GM21367 (cell line): Measurements from ENCODE around the gene PRCD.

Experiments used
- ATAC-seq: cut with Tn5 transposase; IDR thresholded peaks from one replicate; pipeline ENCODE4 v1.9.1; 2021; ENCODE audit not compliant: unreplicated experiment

Gene PRCD

DNA sequence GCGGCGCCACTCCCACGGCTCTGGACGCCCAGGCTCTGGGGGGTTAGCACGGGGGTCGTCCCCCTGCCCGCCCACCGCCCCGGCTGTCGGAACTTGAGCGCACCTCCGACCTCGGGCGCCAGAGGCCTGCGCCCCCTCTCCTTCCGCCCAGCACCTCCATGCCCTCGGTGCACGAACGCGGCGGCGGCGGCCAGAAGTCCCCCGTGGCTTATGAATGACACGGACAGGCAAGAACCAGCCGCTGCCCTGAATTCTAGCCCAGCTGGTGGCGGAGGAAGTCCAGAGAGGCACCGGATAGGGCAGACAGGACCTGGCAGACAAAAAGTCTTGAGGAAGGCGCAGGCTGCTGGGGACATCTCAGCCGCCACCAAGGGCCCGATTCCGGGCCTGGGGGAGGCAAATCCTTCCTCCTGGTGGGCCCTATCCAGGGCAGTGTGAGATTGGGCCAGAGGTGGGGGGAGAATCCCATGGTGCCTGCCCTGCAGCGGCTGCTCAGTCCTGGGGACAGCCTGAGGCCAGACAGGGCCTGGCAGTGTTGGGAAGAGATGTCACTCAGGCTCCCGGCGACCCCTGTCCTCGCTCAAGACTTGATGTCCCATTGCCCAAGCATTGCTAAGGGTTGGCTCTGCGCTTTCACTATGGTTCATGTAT, 1.4 kb upstream of the PRCD start:
- ATAC-seq, result no peak

DNA sequence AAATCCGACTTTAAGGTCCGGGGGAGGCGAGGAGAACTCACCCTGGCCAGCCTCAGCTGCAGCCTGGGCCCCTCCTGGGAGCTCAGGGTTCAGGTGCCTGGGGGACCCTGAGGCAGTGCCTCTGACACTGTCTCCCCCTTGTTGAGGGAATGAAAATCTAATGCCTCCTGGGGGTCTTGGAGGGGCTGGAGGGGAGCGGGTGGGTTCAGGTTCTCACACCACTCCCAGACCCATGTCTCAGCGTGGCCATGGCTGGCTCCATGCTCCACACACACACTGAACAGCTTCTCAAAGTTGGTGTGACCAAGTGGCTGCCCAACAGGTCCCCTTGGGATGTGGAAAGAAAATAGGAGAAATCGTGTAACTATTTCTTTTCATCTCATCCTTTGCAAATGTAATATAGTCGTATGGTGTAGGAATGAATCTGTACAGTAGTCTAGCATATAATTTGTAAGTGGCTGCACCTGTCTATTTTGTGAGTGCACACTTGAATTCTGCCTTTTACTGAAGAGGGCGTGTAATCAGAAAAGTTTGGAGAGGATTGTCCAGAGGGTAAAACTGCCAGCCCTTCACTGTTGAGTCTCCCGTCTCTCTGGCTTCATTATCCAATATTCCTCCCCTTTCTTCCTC, 788 bp upstream of the PRCD start:
- no peak for ATAC-seq

DNA sequence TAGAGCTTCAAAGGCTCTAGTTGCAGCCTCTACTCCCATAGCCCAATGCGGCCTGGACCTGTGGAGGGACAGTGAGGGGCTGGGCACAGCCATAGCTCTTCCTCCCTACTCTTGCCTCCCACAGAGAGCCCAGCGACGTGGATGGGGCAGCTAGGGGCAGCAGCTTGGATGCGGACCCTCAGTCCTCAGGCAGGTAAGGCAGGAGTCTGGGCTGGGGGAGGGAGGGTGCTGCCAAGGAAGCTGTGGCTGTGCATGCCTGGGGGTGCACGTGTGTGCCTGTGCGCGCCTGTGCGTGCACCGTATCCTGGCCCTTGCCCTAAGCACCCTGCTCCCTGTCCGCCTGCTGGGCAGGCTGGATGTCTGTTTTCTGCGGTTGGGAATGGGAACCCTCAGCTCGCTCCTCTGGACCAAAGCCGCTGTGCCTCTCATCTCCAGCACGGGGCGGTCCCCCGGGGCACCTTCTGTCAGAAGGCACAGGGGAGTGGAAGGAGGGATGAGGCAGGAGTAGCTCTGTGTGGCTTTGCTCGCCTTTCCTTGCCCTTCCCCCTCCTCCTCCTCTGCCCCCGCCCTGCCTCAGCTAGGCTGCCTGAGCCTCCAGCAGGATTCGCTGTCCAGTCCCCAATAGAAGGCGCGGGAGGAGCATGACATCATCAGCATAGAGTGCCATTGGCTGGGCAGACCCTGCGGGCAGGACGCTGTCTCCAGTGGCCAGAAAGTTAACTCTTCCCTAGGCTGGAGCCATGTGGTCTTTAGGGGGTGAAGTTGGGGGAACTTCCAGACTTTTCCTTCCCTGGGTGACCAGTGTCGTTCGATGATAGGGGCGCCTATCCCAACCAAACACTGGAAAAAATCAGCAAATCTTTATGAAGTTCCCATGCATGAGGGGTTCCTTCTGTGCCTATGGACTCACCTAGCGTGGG, 797 bp downstream of the PRCD start:
- no peak for ATAC-seq

DNA sequence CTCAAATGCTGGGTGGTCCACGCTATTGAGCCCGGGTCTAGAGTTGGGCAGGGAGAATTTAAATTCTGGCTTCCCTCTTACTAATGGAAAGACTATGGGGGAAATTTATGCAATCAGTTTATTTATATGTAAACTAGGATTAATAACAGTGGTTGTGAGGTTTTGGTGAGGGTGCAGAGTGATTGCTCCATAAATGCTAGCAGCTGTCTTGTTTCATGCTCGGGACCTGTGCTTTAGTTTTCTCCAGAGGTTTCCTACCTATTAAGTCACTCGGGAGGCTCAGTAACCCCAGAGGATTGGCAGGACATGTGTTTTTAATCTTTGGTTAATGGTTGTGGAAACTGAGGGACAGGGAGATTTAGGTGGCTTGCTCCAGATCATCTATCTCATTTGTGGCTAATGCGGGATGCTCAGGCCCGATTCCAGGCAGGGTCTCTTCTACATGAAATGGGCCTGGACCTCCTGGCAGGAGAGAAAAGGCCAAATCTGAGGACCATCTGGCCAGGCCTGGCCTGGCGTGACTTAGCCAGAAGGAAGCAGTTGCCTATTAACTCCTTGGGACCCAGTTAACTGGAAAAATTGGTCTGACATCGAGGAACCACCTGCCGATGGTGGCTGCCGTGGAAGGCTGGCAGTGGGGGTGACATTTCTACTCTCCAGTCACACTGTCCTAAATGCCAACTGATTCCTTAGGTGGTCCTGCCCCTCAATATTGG, 2.1 kb downstream of the PRCD start:
- no peak for ATAC-seq

DNA sequence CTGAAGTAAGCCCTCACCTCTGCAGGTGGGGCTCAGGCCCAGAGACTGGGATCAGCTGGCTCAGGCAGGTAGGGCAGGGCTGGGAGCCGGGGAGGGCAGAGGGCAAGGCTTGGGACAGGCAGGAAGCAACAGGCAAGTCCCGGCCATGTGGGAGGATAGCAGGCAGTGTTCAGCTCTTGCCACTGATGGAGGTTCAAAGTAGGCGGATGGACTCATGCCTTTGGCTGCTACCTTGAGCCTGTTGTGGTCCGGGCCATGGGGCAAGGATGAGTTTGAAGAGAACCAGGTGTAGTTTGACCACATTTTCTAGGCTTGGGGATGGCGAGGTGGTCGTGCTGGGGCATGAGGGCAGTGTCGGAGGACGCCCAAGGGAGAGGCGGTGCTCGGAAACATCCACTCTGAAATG, 2.7 kb downstream of the PRCD start:
- ATAC-seq, result no peak

DNA sequence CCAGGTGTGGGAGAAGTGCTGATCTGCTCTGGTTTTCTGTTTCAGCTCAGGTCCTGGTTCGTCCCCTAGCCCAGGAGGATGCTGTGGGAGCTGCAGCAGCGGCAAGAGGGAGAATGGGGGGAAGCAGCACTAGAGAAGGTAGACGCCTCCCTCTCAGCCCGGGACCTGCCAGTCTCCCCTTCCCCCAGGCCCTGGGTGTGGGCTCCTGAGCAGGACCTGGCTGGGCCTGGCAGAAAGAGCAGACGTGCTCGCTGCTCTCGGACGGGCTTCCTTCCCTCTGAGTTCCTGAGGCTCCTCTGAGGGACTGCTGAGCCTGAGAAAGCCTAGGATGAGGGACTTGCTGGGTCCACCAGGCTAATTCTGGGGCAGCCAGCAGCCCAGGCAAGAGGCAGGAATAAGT, 3.1 kb downstream of the PRCD start:
- ATAC-seq, result no peak

DNA sequence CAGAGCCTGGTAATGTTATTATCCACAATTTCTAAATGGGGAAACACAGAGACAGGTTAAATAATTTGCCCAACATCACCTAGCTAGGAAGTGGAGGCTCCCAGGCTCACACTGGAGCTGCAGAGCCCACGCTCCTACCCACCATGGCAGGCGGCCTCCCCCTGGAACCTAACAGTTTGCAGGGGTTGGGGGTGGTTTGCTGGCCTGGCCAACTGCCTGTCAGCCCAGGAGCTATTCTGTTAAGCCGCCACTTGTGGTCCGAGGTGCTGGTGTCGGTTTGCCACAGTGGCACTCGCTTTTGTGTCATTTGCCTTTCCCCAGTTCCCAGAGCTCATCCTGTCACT, 3.6 kb downstream of the PRCD start:
- ATAC-seq, result no peak

DNA sequence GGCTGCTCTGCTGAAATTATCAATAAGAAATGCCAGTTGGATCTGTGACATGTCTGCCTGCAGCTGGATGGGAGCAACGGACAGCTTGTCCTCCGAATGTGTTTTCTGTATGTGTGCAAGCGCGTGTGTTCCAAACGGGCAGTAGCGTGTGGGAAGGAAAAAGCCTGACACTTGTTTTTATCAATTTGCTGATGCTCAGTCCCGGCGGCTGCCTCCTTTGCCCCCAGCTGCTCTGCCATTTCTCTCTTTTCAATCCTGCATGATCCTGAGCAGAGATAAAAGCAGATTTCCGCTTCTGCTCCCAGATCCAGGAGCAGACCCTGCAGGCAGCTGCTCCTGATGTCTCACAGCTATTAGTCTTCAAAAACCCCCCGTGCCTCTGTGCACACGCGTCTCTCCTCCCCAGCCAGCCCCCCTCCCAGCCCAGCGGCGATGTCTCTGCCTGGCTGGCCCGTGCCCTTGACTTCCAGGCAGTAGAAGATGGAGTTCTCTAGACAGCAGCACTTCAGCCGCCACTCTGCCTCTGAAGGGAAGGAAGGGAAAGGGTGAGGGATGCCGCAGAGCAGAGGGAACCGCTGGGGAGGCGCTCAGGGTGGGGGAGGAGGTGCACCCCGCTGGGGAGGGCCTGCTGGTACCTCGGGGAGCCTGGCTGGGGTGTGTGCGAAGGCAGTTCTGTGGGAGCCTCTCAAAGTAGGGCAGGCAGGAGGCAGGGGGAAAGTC, 4.1 kb downstream of the PRCD start:
- ATAC-seq, result no peak

DNA sequence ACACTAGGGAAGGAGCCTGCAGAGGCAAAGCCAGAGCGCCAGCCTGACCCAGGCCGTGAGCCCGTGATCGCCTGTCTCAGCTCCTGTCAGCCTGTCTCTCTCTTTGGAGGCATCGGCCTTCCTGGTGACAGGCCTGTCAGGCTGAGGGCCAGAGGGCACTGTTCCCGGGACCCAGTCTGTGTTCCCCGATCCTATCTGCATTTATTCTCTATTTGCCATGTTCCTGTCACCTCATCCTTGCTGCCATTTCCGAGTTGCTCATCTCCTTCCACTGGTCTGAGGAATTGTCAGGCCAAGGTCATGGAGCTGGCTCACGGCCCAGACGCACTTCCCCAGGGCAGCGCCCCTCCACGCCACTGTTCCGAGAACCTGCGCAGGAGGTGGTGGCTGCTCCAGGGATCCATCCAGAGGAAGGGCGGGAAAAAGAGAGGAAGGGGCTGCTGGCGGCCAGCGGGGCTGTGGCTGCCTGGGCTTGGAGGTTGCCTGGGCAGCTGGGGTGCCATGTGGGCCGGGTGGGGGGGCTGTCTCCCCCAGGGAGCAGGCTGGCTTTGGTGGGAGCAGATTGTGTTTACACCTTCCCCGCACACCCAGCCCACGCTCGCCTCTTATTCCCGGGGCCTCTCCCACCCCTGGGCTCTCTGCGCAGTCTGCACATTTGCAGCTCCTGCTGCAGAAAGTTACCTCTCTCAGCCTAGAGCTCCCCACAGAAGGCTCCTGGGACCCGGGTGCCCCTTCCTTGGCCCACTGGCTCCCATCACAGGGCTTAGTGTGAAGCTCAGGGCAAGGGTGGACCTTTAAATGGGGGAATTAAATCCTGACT, 4.9 kb downstream of the PRCD start:
- no peak for ATAC-seq

DNA sequence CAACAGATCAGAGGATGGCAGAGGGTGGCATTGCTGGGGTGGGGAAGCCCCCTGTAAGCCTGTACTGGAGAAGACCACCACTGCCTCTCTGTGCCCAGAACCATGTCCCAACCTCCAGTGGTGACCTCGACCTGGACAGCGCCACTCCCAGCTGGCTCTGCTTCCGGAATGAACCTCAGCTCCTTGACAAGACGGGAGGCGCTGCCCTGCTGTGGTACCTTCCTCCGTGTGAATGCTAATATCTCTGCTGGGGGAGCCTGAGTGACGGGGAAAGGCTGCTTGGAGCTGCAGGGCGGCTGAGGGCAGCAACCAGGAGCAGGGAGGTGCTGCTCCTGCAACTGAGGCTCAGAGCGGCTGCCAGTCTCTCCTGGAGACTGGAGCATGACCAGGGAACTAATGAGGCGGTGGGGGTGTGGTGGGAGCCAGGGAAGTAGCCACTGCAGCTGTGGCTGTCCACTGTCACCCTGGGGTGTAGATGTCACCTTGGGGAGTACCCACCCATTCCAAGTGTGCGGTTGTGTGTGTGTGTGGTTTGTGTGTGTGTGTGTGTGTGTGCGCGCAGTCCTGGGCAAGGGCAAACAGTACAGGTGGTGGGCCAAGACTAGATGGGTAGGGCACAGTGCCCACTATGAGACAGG, 6.2 kb downstream of the PRCD start:
- ATAC-seq, result no peak

DNA sequence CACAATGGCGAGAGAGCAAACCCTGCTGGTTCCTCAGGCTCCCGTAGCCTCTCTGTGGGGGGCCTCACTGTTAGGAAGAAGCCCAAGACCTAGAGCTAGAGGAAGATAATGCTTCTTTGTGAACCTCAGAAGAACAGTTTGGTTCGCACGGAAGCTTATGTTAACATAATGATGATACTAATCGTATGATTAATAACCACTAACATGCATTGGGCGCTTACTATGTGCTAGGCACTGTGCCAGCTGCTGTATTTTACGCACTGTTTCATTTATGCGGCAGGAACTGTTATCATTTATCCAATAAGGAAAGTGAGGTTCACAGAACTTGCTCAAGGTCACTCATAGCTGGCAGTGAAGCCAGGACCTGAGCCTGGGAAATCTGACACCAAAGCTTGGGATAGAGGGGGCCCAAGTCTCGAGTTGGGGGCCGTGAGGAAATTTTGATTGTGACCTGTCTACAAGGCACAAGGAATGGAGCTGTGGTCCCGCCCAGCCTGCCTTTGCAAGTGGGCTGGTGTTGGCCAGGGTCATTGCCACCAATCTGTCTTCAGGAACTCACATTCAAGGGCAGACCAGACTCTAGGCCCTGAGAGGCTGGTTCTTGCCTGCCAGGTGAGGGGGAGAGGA, 6.8 kb downstream of the PRCD start:
- no peak for ATAC-seq

DNA sequence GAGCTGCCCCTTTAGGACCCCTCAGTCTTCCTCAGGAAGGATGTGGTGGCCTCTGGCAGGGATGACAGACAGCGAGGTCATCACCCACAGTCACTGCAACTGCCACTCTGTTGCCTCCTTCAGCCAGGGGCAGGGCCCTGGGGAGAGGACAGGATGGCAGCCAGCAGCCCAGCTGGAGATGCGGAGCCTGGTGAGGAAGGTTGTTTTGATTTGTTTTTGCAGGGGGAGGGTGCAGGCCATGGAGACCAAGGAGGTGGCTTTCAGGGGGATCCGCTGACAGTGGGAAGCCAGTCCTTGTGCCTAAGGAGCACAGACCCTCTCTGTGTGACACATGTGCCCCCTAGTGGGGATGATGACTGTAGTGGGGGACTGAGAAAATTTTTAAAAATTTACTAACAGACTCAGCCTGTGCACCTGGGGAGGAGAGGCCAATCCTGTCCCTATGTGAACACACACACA, 7.4 kb downstream of the PRCD start:
- no peak for ATAC-seq

DNA sequence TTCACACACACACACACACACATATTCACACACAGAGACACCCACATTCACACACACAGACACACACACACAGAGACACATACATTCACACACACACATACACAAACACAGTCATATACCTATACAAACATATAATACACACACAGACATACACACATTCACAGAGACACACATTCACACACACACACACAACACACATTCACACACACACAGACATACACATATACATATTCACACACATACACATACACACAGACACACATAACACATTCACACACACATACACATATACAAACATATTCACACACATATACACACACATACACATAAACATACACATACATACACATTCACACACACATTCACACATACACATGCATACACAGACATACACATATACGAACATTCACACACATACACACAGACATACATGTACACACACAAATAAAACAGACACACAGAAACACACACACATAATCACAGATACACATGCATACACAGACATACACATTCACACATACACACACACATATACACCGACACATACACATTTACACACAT, 7.9 kb downstream of the PRCD start:
- no peak for ATAC-seq

DNA sequence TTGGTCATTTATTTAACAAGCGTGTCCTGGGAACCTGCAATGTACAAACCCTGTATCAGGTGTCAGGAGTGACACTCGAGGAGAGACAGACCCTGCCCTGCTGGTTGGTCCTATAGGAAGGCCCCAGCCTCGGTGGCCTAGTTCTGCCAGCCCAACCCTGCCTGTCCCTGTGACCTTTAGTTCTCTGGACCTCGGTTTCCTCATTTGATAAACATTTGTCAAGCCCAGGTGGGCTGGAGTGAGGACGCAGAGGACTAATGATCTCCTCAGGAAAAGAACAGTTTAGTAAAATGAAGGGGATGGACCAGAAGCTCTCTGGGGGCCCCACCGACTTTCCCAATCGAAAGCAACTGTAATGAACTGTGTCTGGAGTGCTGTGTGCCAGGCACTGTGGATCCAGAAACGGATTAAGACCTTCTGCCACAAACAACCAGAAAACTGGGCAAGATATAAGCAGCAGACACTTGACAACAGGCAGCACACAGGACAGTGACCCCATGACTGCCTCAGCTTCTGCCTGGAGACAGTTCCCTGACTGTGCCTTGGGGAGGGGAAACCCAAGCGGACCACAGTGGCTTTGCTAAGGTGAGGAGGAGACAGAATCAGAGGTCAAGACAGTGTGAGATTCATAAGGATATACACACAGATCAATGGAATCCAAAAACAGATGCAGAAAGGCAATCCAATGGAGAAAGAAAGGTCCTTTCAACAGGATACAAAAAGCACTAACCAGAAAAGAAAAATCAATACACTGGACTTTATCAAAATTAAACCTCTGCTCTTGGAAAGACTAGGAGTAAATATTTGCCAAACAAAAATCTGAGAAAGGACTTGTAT, 8.8 kb downstream of the PRCD start:
- no peak for ATAC-seq

DNA sequence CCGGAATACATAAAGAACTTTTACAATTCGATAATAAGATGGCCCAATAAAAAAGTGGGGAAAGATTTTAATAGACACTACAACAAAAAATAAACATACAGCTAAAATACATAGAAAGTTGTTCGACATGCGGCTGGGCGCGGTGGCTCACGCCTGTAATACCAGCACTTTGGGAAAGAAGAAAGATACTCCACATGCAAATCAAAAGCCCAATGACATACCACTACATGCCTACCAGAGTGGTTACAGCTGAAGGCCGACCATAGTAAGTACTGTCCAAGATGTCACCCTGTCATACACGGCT, 9.3 kb downstream of the PRCD start:
- no peak for ATAC-seq

DNA sequence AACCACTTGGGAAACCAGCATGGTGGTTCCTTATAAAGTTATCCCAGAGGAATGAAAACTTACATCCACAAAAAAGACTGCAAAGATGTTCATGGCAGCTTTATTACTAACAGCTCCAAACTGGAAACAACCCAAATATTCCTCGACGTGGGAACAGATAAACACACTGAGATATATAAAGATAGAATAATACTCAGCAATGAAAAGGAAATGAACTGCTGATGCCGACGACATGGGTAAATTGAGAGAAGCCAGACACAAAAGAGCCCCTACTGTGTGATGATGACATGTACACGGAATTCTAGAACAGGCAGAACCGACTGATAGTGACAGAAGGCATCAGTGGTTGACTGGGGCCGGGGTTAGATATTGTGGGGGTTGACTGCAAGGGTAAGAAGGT, 9.7 kb downstream of the PRCD start:
- no peak for ATAC-seq

DNA sequence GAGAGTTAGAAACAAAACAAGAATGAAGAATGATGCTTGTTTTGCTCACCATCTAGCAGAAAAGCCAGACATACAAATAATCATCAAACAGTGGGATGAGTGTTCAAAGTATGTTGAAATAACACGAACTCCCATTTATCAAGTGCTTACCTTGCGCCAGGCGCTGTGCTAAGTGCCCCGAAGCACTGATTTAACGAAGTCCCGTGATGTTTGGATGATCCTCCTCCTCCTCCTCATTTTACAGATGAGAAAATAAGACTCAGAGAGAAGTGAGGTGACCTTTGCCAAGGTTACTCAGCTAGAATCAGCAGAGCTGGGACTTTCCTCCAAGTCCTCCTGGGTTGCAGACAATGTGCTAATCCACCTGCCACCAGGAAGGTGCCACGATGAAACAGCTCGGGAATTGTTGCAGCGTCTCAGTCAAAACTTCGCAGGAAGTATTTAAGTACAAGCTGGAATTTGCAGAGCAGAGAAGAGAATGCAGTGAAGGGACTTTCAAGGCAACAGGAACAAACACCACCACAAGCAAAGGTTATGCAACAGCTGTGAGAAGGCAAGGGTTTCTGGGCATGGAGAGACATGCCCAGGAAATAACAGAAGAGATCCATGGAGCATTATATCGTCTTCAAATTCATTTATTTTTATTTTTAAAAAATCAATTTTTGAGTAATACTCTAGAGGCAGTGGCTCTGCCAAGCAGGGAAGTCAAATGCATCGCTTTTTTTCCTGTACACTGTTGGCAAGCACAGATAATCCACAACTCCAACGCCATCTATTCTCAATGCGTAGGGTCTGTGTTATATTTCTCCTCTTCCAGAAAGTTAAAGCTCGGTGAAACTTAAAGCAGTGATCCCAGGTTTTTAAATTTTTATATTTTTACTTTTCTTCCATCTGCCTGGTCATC, 11.1 kb downstream of the PRCD start:
- no peak for ATAC-seq
